ENCODE measurements around the gene EIF4H. TPM values are rescaled to one million over a fixed set of nuclear protein-coding genes. Genes with fewer than 3 reads are reported as not detected.

Gene EIF4H
- polyA plus RNA-seq, 1 donor: 208 TPM

DNA sequence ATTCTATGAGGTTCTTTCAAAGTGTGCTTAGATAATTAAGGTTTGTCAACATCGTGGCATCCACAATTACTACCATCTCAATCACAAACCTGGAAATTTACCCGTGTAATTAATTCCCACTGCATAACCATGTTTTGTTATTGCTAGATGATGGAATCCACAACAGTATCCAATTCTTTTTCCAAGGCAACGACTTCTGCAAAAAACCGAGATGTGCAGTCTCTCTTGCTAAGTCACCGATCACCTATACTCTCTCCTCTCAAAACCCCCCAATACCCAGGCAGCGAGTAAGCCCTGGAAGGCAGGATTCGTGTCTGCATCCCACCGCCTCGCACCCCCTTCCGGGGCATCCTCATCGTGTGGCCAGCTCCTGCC, 678 bp upstream of the EIF4H start:
- Histone ChIP-seq H3K4me3 (ENCODE audit: low read length) (peak overlapping the region; percentile 85), H3K27ac (ENCODE audit: low read length) (peak overlapping the region; percentile 89), H3K9me3 (ENCODE audit: control insufficient read depth, low read depth, low read length) (no peaks in the 10 kb centered on the region), H3K4me1 (ENCODE audit: control insufficient read depth, insufficient read depth, low read length) (peaks cover 11% of the 10 kb centered on the region), H3K27me3 (ENCODE audit: control insufficient read depth, insufficient read depth, low read length) (no peaks in the 10 kb centered on the region), H3K36me3 (ENCODE audit: control insufficient read depth, insufficient read depth, low read length) (peaks cover 10% of the 10 kb centered on the region)
- WGBS (ENCODE audit: insufficient coverage, low lambda C conversion rate): no CpG with 5 or more reads among the region's 11 CpGs
- no peak for DNase-seq

GRCh38 chr7:74174606-74175082, 488 bp downstream of the EIF4H start:
- no peaks in the 10 kb centered on the region for H3K27me3 ChIP-seq (ENCODE audit: control insufficient read depth, insufficient read depth, low read length)
- DNase-seq: peak; percentile 31 to 71
- H3K9me3 ChIP-seq (ENCODE audit: control insufficient read depth, low read depth, low read length): no peaks in the 10 kb centered on the region
- peaks cover 21% of the 10 kb centered on the region for H3K36me3 ChIP-seq (ENCODE audit: control insufficient read depth, insufficient read depth, low read length)
- peak overlapping the region; percentile 63 for H3K4me3 ChIP-seq (ENCODE audit: low read length)
- H3K4me1 ChIP-seq (ENCODE audit: control insufficient read depth, insufficient read depth, low read length): peaks cover 11% of the 10 kb centered on the region
- no CpG with 5 or more reads among the region's 43 CpGs for WGBS (ENCODE audit: insufficient coverage, low lambda C conversion rate)
- peak overlapping the region; percentile 83 for H3K27ac ChIP-seq (ENCODE audit: low read length)

GRCh38 chr7:74175340-74175739, 1.2 kb downstream of the EIF4H start:
- H3K9me3 ChIP-seq (ENCODE audit: control insufficient read depth, low read depth, low read length): no peaks in the 10 kb centered on the region
- peak overlapping the region; percentile 63 for H3K4me3 ChIP-seq (ENCODE audit: low read length)
- 29% methylated on average over 2 of the region's 6 CpGs for WGBS (ENCODE audit: insufficient coverage, low lambda C conversion rate)
- H3K27me3 ChIP-seq (ENCODE audit: control insufficient read depth, insufficient read depth, low read length): no peaks in the 10 kb centered on the region
- H3K27ac ChIP-seq (ENCODE audit: low read length): peak overlapping the region; percentile 1
- DNase-seq: peak in 1 of 2 donors; percentile 24
- H3K4me1 ChIP-seq (ENCODE audit: control insufficient read depth, insufficient read depth, low read length): peaks cover 11% of the 10 kb centered on the region
- H3K36me3 ChIP-seq (ENCODE audit: control insufficient read depth, insufficient read depth, low read length): peaks cover 21% of the 10 kb centered on the region

GRCh38 chr7:74176555-74176954, 2.4 kb downstream of the EIF4H start:
- Histone ChIP-seq H3K4me1 (ENCODE audit: control insufficient read depth, insufficient read depth, low read length) (peaks cover 11% of the 10 kb centered on the region), H3K27ac (ENCODE audit: low read length) (no peak overlapping the region), H3K27me3 (ENCODE audit: control insufficient read depth, insufficient read depth, low read length) (no peaks in the 10 kb centered on the region), H3K4me3 (ENCODE audit: low read length) (no peak overlapping the region), H3K36me3 (ENCODE audit: control insufficient read depth, insufficient read depth, low read length) (peaks cover 25% of the 10 kb centered on the region), H3K9me3 (ENCODE audit: control insufficient read depth, low read depth, low read length) (no peaks in the 10 kb centered on the region)
- WGBS (ENCODE audit: insufficient coverage, low lambda C conversion rate): 60% methylated on average over 1 of the region's 3 CpGs
- no peak for DNase-seq

- Histone ChIP-seq H3K27ac (ENCODE audit: low read length) (no peak overlapping the region), H3K4me3 (ENCODE audit: low read length) (no peak overlapping the region), H3K27me3 (ENCODE audit: control insufficient read depth, insufficient read depth, low read length) (no peaks in the 10 kb centered on the region), H3K9me3 (ENCODE audit: control insufficient read depth, low read depth, low read length) (no peaks in the 10 kb centered on the region), H3K4me1 (ENCODE audit: control insufficient read depth, insufficient read depth, low read length) (peaks cover 4% of the 10 kb centered on the region), H3K36me3 (ENCODE audit: control insufficient read depth, insufficient read depth, low read length) (peaks cover 29% of the 10 kb centered on the region)
- 17% methylated on average over 1 of the region's 9 CpGs for WGBS (ENCODE audit: insufficient coverage, low lambda C conversion rate)
- DNase-seq: no peak
Observed at GRCh38 chr7:74178632-74179031, 4.5 kb downstream of the EIF4H start.

- WGBS (ENCODE audit: insufficient coverage, low lambda C conversion rate): 80% methylated on average over 1 of the region's 3 CpGs
- no peak overlapping the region for H3K27ac ChIP-seq (ENCODE audit: low read length)
- no peaks in the 10 kb centered on the region for H3K9me3 ChIP-seq (ENCODE audit: control insufficient read depth, low read depth, low read length)
- peaks cover 29% of the 10 kb centered on the region for H3K36me3 ChIP-seq (ENCODE audit: control insufficient read depth, insufficient read depth, low read length)
- no peak overlapping the region for H3K4me3 ChIP-seq (ENCODE audit: low read length)
- H3K27me3 ChIP-seq (ENCODE audit: control insufficient read depth, insufficient read depth, low read length): no peaks in the 10 kb centered on the region
- DNase-seq: no peak
- H3K4me1 ChIP-seq (ENCODE audit: control insufficient read depth, insufficient read depth, low read length): peaks cover 4% of the 10 kb centered on the region
Observed at GRCh38 chr7:74179935-74180604, 5.9 kb downstream of the EIF4H start.

- no CpG with 5 or more reads among the region's 1 CpG for WGBS (ENCODE audit: insufficient coverage, low lambda C conversion rate)
- no peaks in the 10 kb centered on the region for H3K27me3 ChIP-seq (ENCODE audit: control insufficient read depth, insufficient read depth, low read length)
- peaks cover under 1% of the 10 kb centered on the region for H3K4me1 ChIP-seq (ENCODE audit: control insufficient read depth, insufficient read depth, low read length)
- no peaks in the 10 kb centered on the region for H3K9me3 ChIP-seq (ENCODE audit: control insufficient read depth, low read depth, low read length)
- H3K36me3 ChIP-seq (ENCODE audit: control insufficient read depth, insufficient read depth, low read length): peaks cover 29% of the 10 kb centered on the region
- no peak overlapping the region for H3K27ac ChIP-seq (ENCODE audit: low read length)
- DNase-seq: no peak
- H3K4me3 ChIP-seq (ENCODE audit: low read length): no peak overlapping the region
Observed at GRCh38 chr7:74180866-74181265, 6.7 kb downstream of the EIF4H start.

- no peak for DNase-seq
- no peak overlapping the region for H3K4me3 ChIP-seq (ENCODE audit: low read length)
- H3K9me3 ChIP-seq (ENCODE audit: control insufficient read depth, low read depth, low read length): no peaks in the 10 kb centered on the region
- no peaks in the 10 kb centered on the region for H3K27me3 ChIP-seq (ENCODE audit: control insufficient read depth, insufficient read depth, low read length)
- WGBS (ENCODE audit: insufficient coverage, low lambda C conversion rate): no CpG with 5 or more reads among the region's 5 CpGs
- no peak overlapping the region for H3K27ac ChIP-seq (ENCODE audit: low read length)
- H3K4me1 ChIP-seq (ENCODE audit: control insufficient read depth, insufficient read depth, low read length): no peaks in the 10 kb centered on the region
- peaks cover 23% of the 10 kb centered on the region for H3K36me3 ChIP-seq (ENCODE audit: control insufficient read depth, insufficient read depth, low read length)
Observed at GRCh38 chr7:74181821-74182220, 7.7 kb downstream of the EIF4H start.

DNA sequence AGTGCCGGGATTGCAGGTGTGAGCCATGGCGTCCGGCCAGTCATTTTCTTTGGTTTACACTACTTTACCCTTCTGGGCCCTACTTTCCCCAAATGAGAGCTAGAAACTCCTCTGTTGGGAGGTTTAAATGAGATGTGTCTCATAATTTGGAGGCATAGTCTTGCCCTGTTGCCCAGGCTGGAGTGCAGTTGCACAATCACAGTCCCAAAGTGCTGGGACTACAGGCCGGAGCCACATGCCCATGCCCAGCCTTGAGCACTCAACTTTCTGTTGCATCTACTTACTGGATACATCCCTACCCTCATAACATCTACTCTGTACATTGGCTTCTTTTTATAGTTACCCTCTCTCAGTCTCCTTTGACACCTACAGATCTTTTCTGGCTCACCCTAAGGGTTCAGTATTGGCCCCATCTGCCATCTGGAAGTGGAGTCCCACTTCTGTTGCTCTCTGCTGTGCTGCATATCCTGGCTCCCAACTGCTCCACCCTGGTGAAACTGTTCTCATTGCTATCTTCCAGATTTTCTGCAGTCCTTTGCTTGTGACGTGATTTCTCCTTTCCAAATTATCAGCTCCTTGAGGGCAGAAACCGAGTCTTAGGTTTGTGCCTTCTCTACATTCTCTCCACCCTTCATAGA, 8.4 kb downstream of the EIF4H start:
- WGBS (ENCODE audit: insufficient coverage, low lambda C conversion rate): 92% methylated on average over 2 of the region's 6 CpGs
- DNase-seq: no peak
- H3K27me3 ChIP-seq (ENCODE audit: control insufficient read depth, insufficient read depth, low read length): no peaks in the 10 kb centered on the region
- H3K4me1 ChIP-seq (ENCODE audit: control insufficient read depth, insufficient read depth, low read length): no peaks in the 10 kb centered on the region
- H3K36me3 ChIP-seq (ENCODE audit: control insufficient read depth, insufficient read depth, low read length): peaks cover 28% of the 10 kb centered on the region
- no peak overlapping the region for H3K27ac ChIP-seq (ENCODE audit: low read length)
- H3K4me3 ChIP-seq (ENCODE audit: low read length): no peak overlapping the region
- H3K9me3 ChIP-seq (ENCODE audit: control insufficient read depth, low read depth, low read length): no peaks in the 10 kb centered on the region

DNA sequence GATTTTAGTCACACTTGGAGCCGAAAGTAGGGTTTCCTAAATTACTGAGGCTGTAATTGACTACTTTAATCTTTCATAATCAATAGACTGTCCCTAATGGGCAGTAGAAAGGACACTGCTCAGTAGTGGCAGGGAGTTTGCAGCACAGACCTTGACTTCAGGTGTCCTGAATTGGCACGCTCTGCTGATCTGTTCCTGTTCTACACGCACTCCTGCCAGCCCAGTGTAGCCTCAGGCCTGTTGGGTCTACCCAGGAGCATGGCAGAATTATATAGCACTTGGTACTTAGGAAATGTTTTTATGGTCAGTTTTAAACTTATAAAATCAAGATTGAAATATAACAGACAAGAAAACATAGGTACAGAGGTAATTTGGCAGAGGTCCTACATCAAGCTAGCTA, 9.0 kb downstream of the EIF4H start:
- Histone ChIP-seq H3K27me3 (ENCODE audit: control insufficient read depth, insufficient read depth, low read length) (no peaks in the 10 kb centered on the region), H3K9me3 (ENCODE audit: control insufficient read depth, low read depth, low read length) (no peaks in the 10 kb centered on the region), H3K4me3 (ENCODE audit: low read length) (no peak overlapping the region), H3K27ac (ENCODE audit: low read length) (no peak overlapping the region), H3K4me1 (ENCODE audit: control insufficient read depth, insufficient read depth, low read length) (no peaks in the 10 kb centered on the region), H3K36me3 (ENCODE audit: control insufficient read depth, insufficient read depth, low read length) (peaks cover 31% of the 10 kb centered on the region)
- WGBS (ENCODE audit: insufficient coverage, low lambda C conversion rate): no CpG with 5 or more reads among the region's 3 CpGs
- DNase-seq: no peak

Data from large intestine (tissue), 3 donors.